ENCODE results near the gene NECTIN4. TPM values are rescaled to one million over a fixed set of nuclear protein-coding genes. Genes with fewer than 3 reads are reported as not detected.

The NECTIN4 gene
- polyA plus RNA-seq, 1 of the 3 experiments (the other 2 are of a cell fraction): 0.59 TPM

DNA sequence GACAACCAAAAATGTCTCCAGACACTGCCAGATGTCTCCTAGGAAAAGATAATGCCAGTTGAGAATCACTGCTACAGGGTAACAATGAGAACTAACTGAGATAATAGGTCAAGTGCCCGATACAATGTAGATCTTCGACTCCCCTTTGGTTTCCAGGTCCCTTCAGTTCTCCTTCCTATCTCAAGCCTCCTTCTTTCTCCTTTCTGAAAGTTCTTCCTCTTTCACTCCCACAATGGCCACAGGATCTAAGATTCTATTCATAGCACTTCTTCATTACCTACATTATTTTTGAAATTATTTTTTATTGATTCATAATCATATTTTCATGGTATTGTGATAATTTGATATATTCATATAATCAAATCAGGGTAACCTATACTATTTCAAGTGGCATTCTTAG, 22.2 kb upstream of the NECTIN4 start:
- Histone ChIP-seq H3K4me2 (no peak overlapping the region), H4K20me1 (ENCODE audit: insufficient read depth) (peaks cover 67% of the 10 kb centered on the region), H3K4me1 (ENCODE audit: control insufficient read depth in 1 of 2, insufficient read depth in 2 of 2, low read depth in 1 of 2, low read length in 1 of 2) (peaks cover under 1 to 10% of the 10 kb centered on the region in 2 experiments; a peak in 3 of 4 replicates), H3K9me3 (no peaks in the 10 kb centered on the region), H3F3A (replicated peaks; ENCODE audit: insufficient read depth) (peaks cover 15% of the 10 kb centered on the region), H3K9me2 (no peaks in the 10 kb centered on the region), H3K36me3 (replicated peaks in 1 of 2; ENCODE audit: control insufficient read depth in 1 of 2, insufficient read depth in 2 of 2, low read length in 1 of 2) (peaks cover 16 to 34% of the 10 kb centered on the region in 2 experiments), H3K9ac (no peak overlapping the region), H3K4me3 (ENCODE audit: low read depth in 2 of 2, low read length in 1 of 2) (no peak overlapping the region), H3K27ac (ENCODE audit: low read depth in 2 of 2, low read length in 1 of 2) (no peak overlapping the region), H3K79me2 (ENCODE audit: insufficient read depth) (peaks cover 100% of the 10 kb centered on the region), H2AFZ (ENCODE audit: low read depth) (no peak overlapping the region), H3K27me3 (ENCODE audit: insufficient read depth) (no peaks in the 10 kb centered on the region)
- TF ChIP-seq, protein P1, sequence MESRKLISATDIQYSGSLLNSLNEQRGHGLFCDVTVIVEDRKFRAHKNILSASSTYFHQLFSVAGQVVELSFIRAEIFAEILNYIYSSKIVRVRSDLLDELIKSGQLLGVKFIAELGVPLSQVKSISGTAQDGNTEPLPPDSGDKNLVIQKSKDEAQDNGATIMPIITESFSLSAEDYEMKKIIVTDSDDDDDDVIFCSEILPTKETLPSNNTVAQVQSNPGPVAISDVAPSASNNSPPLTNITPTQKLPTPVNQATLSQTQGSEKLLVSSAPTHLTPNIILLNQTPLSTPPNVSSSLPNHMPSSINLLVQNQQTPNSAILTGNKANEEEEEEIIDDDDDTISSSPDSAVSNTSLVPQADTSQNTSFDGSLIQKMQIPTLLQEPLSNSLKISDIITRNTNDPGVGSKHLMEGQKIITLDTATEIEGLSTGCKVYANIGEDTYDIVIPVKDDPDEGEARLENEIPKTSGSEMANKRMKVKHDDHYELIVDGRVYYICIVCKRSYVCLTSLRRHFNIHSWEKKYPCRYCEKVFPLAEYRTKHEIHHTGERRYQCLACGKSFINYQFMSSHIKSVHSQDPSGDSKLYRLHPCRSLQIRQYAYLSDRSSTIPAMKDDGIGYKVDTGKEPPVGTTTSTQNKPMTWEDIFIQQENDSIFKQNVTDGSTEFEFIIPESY (IDR thresholded peaks at IDR 0.05; ENCODE audit: borderline replicate concordance, low read depth): no peak
- no peak for TF ChIP-seq MXI1 (IDR thresholded peaks at IDR 0.05; ENCODE audit: low read depth, low read length)
- TF ChIP-seq SIN3A (IDR thresholded peaks at IDR 0.05; ENCODE audit: borderline replicate concordance, low read depth, low read length): no peak
- WGBS (ENCODE audit: low lambda C conversion rate): 88% methylated on average over 2 of the region's 2 CpGs
- DNase-seq: no peak
- POLR2A ChIA-PET: no interaction called here
- CTCF ChIA-PET: interaction anchor here (1.0 to 1.5 kb wide), 2 partner anchors 13 to 14 kb away, joined by 3 to 4 read pairs; no protein-coding TSS in a partner anchor

DNA sequence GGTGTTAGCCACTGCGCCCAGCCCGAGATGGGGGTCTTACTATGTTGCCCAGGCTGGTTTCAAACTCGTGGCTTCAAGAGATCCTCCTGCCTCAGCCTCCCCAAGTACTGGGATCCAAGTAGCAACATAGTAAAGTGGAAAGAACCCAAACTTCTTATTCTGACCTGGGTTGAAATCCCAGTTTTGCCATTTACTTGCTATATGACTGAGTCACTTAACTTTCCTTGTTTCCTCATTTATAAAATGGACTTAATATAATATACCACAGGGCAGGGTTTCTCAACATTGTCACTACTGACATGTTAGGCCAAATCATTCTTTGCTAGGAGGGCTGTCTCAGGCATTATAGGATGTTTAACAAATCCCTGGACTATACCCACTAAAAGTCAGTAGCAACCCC, 21.8 kb upstream of the NECTIN4 start:
- Histone ChIP-seq H3K4me3 (ENCODE audit: low read depth in 2 of 2, low read length in 1 of 2) (no peak overlapping the region), H3K4me2 (no peak overlapping the region), H2AFZ (ENCODE audit: low read depth) (no peak overlapping the region), H3K27me3 (ENCODE audit: insufficient read depth) (no peaks in the 10 kb centered on the region), H4K20me1 (ENCODE audit: insufficient read depth) (peaks cover 68% of the 10 kb centered on the region), H3K79me2 (ENCODE audit: insufficient read depth) (peaks cover 100% of the 10 kb centered on the region), H3F3A (replicated peaks; ENCODE audit: insufficient read depth) (peaks cover 11% of the 10 kb centered on the region), H3K36me3 (replicated peaks in 1 of 2; ENCODE audit: control insufficient read depth in 1 of 2, insufficient read depth in 2 of 2, low read length in 1 of 2) (peaks cover 16 to 30% of the 10 kb centered on the region in 2 experiments), H3K9ac (no peak overlapping the region), H3K4me1 (ENCODE audit: control insufficient read depth in 1 of 2, insufficient read depth in 2 of 2, low read depth in 1 of 2, low read length in 1 of 2) (peaks cover 0 to 10% of the 10 kb centered on the region in 2 experiments; a peak in 3 of 4 replicates), H3K9me2 (no peaks in the 10 kb centered on the region), H3K9me3 (no peaks in the 10 kb centered on the region), H3K27ac (ENCODE audit: low read depth in 2 of 2, low read length in 1 of 2) (no peak overlapping the region)
- WGBS (ENCODE audit: low lambda C conversion rate): 90% methylated on average over 3 of the region's 3 CpGs
- no peak for DNase-seq
- CTCF ChIA-PET: no interaction called here
- TF ChIP-seq MEF2A (IDR thresholded peaks at IDR 0.05; ENCODE audit: borderline replicate concordance, low read depth) (no peak), SIN3A (IDR thresholded peaks at IDR 0.05; ENCODE audit: borderline replicate concordance, low read depth, low read length) (no peak), EZH2phosphoT487 (IDR thresholded peaks at IDR 0.05; ENCODE audit: borderline replicate concordance, low read depth) (no peak), EP300 (IDR thresholded peaks at IDR 0.05; ENCODE audit: borderline replicate concordance in 1 of 2, low read depth in 1 of 2, low read length in 1 of 2) (no peak), FOSL2 (IDR thresholded peaks at IDR 0.05; ENCODE audit: borderline replicate concordance, low read depth) (no peak), YY1 (IDR thresholded peaks at IDR 0.05; ENCODE audit: low read depth) (no peak), RAD21 (IDR thresholded peaks at IDR 0.05; ENCODE audit: low read length) (no peak), ELF1 (IDR thresholded peaks at IDR 0.05) (no peak)
- TF ChIP-seq, protein P2, sequence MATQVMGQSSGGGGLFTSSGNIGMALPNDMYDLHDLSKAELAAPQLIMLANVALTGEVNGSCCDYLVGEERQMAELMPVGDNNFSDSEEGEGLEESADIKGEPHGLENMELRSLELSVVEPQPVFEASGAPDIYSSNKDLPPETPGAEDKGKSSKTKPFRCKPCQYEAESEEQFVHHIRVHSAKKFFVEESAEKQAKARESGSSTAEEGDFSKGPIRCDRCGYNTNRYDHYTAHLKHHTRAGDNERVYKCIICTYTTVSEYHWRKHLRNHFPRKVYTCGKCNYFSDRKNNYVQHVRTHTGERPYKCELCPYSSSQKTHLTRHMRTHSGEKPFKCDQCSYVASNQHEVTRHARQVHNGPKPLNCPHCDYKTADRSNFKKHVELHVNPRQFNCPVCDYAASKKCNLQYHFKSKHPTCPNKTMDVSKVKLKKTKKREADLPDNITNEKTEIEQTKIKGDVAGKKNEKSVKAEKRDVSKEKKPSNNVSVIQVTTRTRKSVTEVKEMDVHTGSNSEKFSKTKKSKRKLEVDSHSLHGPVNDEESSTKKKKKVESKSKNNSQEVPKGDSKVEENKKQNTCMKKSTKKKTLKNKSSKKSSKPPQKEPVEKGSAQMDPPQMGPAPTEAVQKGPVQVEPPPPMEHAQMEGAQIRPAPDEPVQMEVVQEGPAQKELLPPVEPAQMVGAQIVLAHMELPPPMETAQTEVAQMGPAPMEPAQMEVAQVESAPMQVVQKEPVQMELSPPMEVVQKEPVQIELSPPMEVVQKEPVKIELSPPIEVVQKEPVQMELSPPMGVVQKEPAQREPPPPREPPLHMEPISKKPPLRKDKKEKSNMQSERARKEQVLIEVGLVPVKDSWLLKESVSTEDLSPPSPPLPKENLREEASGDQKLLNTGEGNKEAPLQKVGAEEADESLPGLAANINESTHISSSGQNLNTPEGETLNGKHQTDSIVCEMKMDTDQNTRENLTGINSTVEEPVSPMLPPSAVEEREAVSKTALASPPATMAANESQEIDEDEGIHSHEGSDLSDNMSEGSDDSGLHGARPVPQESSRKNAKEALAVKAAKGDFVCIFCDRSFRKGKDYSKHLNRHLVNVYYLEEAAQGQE (IDR thresholded peaks at IDR 0.05; ENCODE audit: low read depth, low read length): no peak
- TF ChIP-seq, protein P1 (IDR thresholded peaks at IDR 0.05; ENCODE audit: borderline replicate concordance, low read depth): no peak
- POLR2A ChIA-PET: no interaction called here

Data from SK-N-SH (cell line).